ENCODE results near the gene NDUFAF7.

DNA sequence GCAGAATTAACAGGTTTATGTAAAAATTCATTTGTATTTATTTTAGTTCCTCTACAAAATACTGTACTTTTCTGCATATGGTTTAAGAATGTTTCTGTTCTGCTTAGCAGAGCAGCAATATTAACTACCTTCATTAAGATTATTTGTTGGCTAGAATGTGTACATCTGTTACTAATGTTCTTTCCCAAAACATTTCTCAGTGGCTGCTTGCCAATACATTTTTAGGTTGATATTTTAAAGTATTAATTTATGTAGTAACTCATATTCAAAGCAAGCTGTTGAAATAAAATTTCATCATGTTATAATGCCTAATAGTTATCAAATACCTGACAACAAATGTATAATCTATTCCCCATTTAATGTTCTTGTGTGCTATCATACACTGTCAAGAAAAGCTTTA is 52.9 kb downstream of the NDUFAF7 start:
- TF ChIP-seq, protein P1, sequence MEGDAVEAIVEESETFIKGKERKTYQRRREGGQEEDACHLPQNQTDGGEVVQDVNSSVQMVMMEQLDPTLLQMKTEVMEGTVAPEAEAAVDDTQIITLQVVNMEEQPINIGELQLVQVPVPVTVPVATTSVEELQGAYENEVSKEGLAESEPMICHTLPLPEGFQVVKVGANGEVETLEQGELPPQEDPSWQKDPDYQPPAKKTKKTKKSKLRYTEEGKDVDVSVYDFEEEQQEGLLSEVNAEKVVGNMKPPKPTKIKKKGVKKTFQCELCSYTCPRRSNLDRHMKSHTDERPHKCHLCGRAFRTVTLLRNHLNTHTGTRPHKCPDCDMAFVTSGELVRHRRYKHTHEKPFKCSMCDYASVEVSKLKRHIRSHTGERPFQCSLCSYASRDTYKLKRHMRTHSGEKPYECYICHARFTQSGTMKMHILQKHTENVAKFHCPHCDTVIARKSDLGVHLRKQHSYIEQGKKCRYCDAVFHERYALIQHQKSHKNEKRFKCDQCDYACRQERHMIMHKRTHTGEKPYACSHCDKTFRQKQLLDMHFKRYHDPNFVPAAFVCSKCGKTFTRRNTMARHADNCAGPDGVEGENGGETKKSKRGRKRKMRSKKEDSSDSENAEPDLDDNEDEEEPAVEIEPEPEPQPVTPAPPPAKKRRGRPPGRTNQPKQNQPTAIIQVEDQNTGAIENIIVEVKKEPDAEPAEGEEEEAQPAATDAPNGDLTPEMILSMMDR (IDR thresholded peaks at IDR 0.05), result no peak
- TF ChIP-seq POLR2A (IDR thresholded peaks at IDR 0.05), result no peak

Measured in Peyer's patch (tissue), 4 donors.